Stimulated activated CD8-positive, alpha-beta memory T cell treated with anti-CD3 and anti-CD28 coated beads, Interleukin-7, amount 100 ng/mL, for 4 hours (primary cell): ENCODE data around the gene ALDH8A1.

ENCODE experiments used
- DNase-seq, 2 donors: peaks; one replicate each; pipeline ENCODE4 v3.0.0-alpha.2; 2020; ENCODE audit warnings: low read depth in 2 of 2

Gene ALDH8A1

GRCh38 chr6:134949927-134950326, at the start of gene ALDH8A1:
Gene ALDH8A1 (minus strand): TSS chr6:134950101. CDS start chr6:134950053, 48 bp downstream.
- DNase-seq: no peak

GRCh38 chr6:134999107-134999506, 49.2 kb upstream of the ALDH8A1 start:
- DNase-seq: no peak

- no peak for DNase-seq
Measured at GRCh38 chr6:134997133-134997995, 47.5 kb upstream of the ALDH8A1 start.

- no peak for DNase-seq
Measured at GRCh38 chr6:134995536-134995935, 45.6 kb upstream of the ALDH8A1 start.

GRCh38 chr6:134994431-134994830, 44.5 kb upstream of the ALDH8A1 start:
- DNase-seq: no peak

- no peak for DNase-seq
Measured at GRCh38 chr6:134992155-134992554, 42.3 kb upstream of the ALDH8A1 start.

GRCh38 chr6:134990262-134990661, 40.4 kb upstream of the ALDH8A1 start:
- no peak for DNase-seq

- DNase-seq: no peak
Measured at GRCh38 chr6:134984821-134985220, 34.9 kb upstream of the ALDH8A1 start.

GRCh38 chr6:134983823-134984222, 33.9 kb upstream of the ALDH8A1 start:
- DNase-seq: no peak

- no peak for DNase-seq
Measured at GRCh38 chr6:134982161-134982560, 32.3 kb upstream of the ALDH8A1 start.

GRCh38 chr6:134980846-134981245, 30.9 kb upstream of the ALDH8A1 start:
- DNase-seq: no peak

GRCh38 chr6:134979142-134979541, 29.2 kb upstream of the ALDH8A1 start:
- no peak for DNase-seq

GRCh38 chr6:134974370-134974769, 24.5 kb upstream of the ALDH8A1 start:
- no peak for DNase-seq

- DNase-seq: no peak
Measured at GRCh38 chr6:134967711-134968110, 17.8 kb upstream of the ALDH8A1 start.

- no peak for DNase-seq
Measured at GRCh38 chr6:134964451-134965203, 14.7 kb upstream of the ALDH8A1 start.

- DNase-seq: no peak
Measured at GRCh38 chr6:134962421-134962820, 12.5 kb upstream of the ALDH8A1 start.

- no peak for DNase-seq
Measured at GRCh38 chr6:134961366-134961765, 11.5 kb upstream of the ALDH8A1 start.

GRCh38 chr6:134959603-134960002, 9.7 kb upstream of the ALDH8A1 start:
- no peak for DNase-seq

GRCh38 chr6:134956676-134957075, 6.8 kb upstream of the ALDH8A1 start:
- no peak for DNase-seq

- no peak for DNase-seq
Measured at GRCh38 chr6:134956032-134956431, 6.1 kb upstream of the ALDH8A1 start.

- DNase-seq: no peak
Measured at GRCh38 chr6:134954272-134955000, 4.5 kb upstream of the ALDH8A1 start.
